Measurements from ENCODE around the gene CTSW.

CTSW gene

DNA sequence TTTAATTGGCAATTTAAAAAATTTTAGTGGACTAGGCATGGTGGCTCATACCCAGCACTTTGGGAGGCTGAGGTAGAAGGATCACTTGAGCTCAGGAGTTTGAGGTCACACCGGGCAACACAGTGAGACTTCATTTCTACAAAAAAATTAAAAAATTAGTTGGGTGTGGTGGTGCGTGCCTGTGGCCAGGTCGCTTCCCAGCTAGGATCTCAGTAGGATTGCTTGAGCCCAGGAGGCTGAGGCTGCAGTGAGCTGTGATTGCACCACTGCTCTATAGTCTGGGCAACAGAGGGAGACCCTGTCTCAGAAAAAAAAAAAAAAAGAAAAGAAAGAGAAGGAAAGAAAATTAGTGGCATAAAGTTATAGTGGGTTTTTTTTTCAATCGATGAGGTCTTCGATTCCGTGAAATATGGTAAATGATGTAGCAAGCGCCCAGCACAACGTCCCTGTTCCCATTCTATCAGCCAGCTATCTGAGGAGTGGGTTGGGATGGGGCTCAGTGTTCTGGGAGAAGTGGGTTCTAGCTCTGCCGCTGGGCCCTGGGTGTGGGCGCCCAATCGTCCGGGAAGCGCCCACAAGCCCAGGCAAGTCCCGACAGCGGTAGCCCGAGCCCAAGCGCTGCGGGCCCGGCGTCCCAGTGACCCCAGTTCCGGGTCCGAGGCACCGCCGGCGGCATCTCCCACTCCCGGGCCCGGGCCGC lies 19.2 kb downstream of the CTSW start:
- Mint-ChIP-seq H3K27me3 (peaks cover 24% of the 10 kb centered on the region), H3K9me3 (no peaks in the 10 kb centered on the region), H3K27ac (peak overlapping the region; percentile 60), H3K4me3 (peak overlapping the region; percentile 79), H3K4me1 (peaks cover 30% of the 10 kb centered on the region), H3K36me3 (no peaks in the 10 kb centered on the region)
- ATAC-seq: no peak

DNA sequence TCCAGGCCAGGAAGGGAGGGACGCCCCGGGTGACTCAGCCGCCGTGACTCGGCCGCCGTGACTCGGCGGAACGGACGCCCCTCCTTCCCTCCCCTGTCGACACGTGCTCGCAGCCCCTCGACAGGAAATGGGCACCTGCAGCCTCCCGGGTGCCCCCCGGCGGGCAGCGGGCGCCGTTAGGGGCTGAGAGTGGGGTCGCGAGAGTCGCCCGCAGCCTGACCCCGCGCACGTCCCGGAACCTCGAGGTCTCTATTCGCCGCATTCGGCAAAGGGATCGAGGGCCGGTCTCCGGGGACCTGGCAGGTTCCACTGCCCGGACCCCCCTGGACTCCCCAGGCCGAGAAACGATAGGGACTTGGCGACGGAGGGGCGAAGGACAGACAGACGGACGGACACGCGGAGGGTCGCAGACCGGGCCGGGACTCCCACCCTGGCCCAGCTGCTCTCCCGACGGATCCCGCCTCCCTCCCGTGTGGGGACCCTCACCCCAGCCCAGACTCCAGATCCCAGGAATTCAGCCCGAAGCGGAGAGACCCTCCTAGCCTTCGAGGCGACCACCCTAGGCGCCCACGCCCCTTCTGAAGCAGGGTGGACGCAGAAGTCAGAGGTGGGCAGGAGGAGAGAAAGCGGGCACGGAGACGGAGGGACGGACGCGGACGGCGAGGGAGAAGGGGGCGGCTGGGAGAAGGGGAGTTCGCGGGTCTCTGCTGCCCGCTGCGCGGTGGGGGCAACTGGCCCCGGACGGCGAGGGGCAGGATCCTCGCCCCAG lies 19.9 kb downstream of the CTSW start:
- Mint-ChIP-seq H3K4me1 (peaks cover 23% of the 10 kb centered on the region), H3K27ac (peak overlapping the region; percentile 60), H3K4me3 (peak overlapping the region; percentile 71), H3K36me3 (no peaks in the 10 kb centered on the region), H3K27me3 (peaks cover 30% of the 10 kb centered on the region), H3K9me3 (no peaks in the 10 kb centered on the region)
- no peak for ATAC-seq

DNA sequence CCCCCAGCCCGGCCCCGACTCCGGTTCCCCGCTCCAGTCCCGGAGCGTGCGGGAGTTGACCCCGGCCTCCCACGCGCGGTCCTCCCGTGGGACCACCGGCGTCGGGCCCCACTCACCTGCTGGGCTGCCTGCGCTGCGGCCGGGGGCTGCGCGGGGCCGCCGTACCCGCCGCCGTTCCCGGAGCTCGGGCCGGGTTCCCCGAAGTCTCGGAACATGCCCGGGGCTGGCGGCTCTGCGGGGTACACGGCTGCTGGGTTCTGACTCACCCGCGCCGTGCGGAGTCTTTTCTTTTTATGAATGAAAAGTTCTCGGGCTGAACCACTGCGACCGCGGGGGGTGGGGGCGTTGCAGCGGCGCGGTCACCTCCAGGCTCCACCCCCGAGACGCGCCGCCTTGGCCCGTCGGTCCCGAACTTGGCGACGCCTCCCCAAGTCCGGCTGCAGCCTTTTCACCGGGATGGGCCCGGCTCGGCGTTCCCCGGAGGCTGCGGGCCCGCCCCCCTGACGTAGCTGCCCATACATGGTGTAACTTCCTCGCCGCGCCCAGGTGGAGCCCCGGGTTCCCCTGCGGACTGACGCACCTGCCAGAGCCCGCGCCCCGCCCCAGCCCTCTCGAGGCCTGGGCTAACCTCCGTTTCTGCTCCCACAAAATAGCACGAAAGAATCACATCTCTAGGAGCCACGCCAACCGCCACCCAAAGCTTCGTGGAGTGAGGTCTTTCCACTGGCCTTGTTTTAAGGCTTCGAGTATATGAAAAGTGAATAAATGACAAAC lies 20.7 kb downstream of the CTSW start, which contains the start of gene FOSL1:
TSS of gene FOSL1 (minus strand) at position 264 of the 774 bp plus-strand sequence. CDS start at position 215, 49 bp downstream.
- peaks cover 20% of the 10 kb centered on the region for H3K4me1 Mint-ChIP-seq
- no peaks in the 10 kb centered on the region for H3K9me3 Mint-ChIP-seq
- H3K36me3 Mint-ChIP-seq: no peaks in the 10 kb centered on the region
- ATAC-seq: peak; percentile 94
- peak within 1 kb of the TSS; percentile 71 for H3K4me3 Mint-ChIP-seq
- peak within 1 kb of the TSS; percentile 60 for H3K27ac Mint-ChIP-seq
- H3K27me3 Mint-ChIP-seq: peaks cover 30% of the 10 kb centered on the region

DNA sequence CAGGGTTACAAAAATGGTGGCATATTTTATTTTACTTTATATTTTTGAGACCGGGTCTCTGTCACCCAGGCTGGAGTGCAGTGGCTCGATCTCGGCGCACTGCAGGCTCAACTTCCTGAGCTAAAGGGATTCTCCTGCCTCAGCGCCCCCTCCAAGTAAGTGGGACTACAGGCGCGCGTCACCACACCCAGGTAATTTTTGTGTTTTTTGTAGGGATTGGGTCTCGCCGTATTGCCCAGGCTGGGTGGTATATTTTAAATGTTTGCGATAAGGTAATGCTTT lies 21.2 kb downstream of the CTSW start:
- Mint-ChIP-seq H3K4me3 (peak overlapping the region; percentile 46), H3K4me1 (peaks cover 14% of the 10 kb centered on the region), H3K27ac (no peak overlapping the region), H3K9me3 (no peaks in the 10 kb centered on the region), H3K27me3 (peaks cover 30% of the 10 kb centered on the region), H3K36me3 (no peaks in the 10 kb centered on the region)
- ATAC-seq: no peak

DNA sequence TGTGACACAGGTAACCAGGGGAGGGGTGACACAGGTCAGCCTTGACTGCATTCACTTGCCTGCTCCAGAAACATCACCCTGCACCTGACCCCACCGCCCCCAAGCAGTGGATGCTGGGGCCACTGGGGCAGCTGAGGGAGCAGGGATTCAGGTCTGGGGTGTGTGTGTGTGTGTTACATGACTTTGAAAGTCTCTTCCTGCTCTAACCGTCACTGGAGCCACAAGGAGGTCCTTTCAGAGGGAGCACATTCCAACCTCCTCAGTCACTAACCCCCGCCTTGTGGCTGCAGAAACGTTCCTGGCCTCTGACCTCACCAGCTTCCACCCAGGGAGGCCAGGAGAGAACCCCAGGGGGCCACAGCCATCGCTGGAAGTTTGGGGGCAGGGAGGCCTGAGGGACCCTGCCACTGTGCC lies 23.4 kb downstream of the CTSW start:
- Mint-ChIP-seq H3K27me3 (peaks cover 47% of the 10 kb centered on the region), H3K4me3 (no peak overlapping the region), H3K9me3 (no peaks in the 10 kb centered on the region), H3K27ac (no peak overlapping the region), H3K36me3 (no peaks in the 10 kb centered on the region), H3K4me1 (peaks cover 4% of the 10 kb centered on the region)
- no peak for ATAC-seq

DNA sequence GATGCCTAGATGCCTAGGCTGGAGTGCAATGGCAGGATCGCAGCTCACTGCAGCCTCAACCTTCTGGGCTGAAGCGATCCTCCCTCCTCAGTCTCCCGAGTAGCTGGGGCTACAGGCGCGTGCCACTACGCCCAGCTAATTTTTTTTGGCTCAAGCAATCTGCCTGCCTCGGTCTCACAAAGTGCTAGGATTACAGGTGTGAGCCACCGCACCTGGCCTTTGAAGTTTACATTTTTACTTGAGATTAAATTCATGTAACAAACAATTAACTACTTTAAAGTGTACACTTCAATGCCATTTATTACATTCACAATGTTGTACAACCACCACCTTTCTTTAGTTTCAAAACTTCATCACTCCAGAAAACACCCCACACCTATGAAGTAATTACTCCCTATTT lies 24.1 kb downstream of the CTSW start:
- Mint-ChIP-seq H3K4me3 (no peak overlapping the region), H3K9me3 (no peaks in the 10 kb centered on the region), H3K36me3 (no peaks in the 10 kb centered on the region), H3K27ac (no peak overlapping the region), H3K4me1 (peaks cover 4% of the 10 kb centered on the region), H3K27me3 (peaks cover 48% of the 10 kb centered on the region)
- ATAC-seq: no peak

DNA sequence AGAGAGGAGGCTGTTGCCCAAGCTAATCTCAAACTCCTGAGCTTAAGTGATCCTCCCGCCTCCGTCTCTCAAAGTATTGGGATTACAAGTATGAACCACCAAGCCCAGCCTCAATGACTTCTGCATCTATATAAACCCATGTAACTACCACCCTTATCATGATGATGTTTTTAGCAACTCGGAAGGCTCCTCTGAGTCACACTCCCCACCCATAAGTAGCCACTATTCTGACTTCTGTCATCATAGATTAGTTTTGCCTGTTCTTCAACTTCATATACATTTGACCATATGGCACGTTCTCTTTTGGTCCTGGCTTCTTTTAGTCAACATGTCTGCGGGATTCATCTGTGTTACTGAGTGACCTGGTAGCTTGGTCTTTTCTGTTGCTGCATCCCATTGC lies 27.0 kb downstream of the CTSW start:
- no peak overlapping the region for H3K27ac Mint-ChIP-seq
- no peak overlapping the region for H3K4me3 Mint-ChIP-seq
- H3K27me3 Mint-ChIP-seq: peaks cover 73% of the 10 kb centered on the region
- ATAC-seq: no peak
- peaks cover 4% of the 10 kb centered on the region for H3K4me1 Mint-ChIP-seq
- H3K9me3 Mint-ChIP-seq: no peaks in the 10 kb centered on the region
- H3K36me3 Mint-ChIP-seq: no peaks in the 10 kb centered on the region

DNA sequence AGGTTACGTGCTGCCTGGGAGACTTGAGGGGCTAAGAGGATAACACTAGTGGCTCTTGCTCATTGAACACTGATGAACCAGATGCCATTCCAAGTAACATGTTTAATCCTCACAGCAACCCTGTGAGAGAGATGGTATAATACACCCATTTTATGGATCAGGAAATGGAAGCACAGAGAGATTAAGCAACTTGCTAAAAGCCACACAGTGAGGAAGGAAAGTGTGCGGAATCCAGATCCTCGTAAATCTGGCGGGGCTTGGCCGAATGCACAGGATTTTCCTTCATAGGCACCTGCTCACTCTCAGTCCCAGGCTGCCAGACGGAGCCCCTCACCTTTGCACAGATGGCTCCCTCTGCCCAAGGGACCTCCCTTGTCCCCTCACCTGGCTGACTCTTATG lies 28.2 kb downstream of the CTSW start:
- H3K27ac Mint-ChIP-seq: no peak overlapping the region
- peaks cover 65% of the 10 kb centered on the region for H3K27me3 Mint-ChIP-seq
- peaks cover 17% of the 10 kb centered on the region for H3K4me1 Mint-ChIP-seq
- no peaks in the 10 kb centered on the region for H3K9me3 Mint-ChIP-seq
- ATAC-seq: no peak
- H3K36me3 Mint-ChIP-seq: no peaks in the 10 kb centered on the region
- no peak overlapping the region for H3K4me3 Mint-ChIP-seq

DNA sequence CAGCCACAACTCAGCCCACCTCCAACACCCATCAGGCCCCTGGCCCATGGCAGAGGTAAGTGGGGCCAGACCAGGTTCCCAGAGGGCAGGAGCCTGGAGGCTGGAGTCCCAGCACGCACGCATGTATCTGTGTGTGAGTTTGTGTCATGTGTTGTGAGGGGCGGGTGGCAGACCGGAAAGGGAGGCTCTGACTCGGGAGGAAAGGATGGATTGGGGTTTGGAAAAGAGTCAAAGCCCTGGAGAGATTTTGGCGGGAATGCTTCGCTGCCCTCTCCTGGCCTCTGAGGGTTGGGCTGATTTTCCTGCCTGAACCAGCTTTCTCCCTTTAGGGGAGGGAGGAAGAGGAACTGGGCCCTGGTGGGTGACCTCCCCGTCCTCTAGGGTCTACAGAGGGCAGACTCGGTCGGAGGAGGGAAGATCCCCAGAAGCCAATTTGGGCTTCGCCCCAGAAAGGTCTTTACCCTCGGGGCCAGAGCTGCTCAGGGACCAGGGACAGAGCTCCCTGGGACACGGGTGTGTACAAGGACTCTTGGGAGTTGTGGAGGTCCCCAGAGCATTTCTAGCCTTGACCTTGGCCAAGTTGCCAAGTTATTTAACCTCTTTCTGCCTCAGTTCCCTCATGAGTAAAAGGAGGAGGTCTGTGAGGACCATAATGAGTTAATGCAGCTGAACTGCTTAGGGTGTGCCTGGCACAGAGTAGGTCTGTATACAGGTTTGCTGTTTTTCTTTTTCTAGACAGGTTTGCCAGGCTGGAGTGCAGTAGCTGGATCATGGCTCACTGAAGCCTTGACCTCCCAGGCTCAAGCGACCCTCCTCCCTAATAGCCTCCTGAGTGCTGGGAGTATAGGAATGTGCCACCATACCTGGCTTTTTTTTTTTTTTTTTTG lies 32.3 kb downstream of the CTSW start:
- no peak overlapping the region for H3K27ac Mint-ChIP-seq
- H3K4me3 Mint-ChIP-seq: no peak overlapping the region
- ATAC-seq: peak; percentile 65
- no peaks in the 10 kb centered on the region for H3K36me3 Mint-ChIP-seq
- H3K27me3 Mint-ChIP-seq: peaks cover 45% of the 10 kb centered on the region
- H3K9me3 Mint-ChIP-seq: no peaks in the 10 kb centered on the region
- peaks cover 47% of the 10 kb centered on the region for H3K4me1 Mint-ChIP-seq

DNA sequence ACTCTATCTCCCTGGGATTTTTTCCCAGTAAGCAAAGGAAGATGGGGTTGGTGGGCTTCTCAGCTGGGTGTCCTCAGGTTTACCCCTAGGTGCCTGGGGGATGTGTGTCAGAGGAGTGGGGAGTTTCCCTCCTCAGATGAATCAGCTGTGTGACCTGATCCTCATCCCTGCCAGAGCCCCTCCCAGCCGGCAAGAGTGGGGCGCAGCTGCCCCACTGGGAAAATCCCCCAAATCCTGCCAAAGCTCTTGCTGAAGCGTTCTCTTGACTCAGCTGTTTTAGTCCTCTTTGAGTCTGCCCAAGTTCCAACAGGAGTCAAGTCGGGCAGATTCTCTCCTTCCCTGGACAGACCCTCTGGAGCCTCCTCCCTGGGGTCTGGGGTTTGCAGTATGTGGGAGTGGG lies 33.2 kb downstream of the CTSW start:
- H3K4me3 Mint-ChIP-seq: no peak overlapping the region
- no peaks in the 10 kb centered on the region for H3K9me3 Mint-ChIP-seq
- no peaks in the 10 kb centered on the region for H3K36me3 Mint-ChIP-seq
- H3K27ac Mint-ChIP-seq: no peak overlapping the region
- no peak for ATAC-seq
- peaks cover 35% of the 10 kb centered on the region for H3K27me3 Mint-ChIP-seq
- peaks cover 53% of the 10 kb centered on the region for H3K4me1 Mint-ChIP-seq

DNA sequence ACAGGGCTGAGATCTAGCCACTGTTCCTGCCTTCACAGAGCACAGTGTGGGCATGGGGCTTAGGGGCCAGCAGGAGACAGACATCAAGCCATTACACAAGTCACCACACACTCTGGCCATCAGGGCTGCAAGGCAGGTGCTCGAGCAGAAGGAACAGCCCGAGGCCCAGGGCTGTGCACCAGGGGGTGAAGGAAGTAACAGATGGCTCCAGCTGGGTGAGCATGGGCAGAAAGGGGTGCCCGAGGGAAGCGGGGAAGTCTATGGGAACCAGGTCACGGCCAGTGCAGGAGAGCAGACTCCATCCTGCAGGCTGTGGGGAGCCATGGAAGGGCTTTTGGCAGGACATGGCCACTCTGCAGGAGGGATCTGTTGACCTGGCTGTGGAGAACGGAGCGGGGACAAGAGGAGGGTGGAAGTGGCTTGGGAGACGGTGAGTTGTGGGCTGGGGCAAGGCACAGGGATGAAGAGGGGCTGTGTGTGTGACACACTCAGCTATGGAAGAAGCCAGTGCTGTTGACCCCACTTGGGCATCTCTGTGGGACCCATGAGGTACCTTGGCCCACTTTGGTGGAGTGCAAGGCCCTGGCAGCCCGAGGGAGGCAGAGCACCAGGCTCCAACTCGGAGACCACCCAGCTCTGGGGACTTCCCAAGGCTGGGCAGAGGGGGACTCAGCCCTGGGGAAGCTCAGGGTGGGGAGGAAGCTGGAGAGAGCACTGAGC lies 35.6 kb downstream of the CTSW start:
- H3K27ac Mint-ChIP-seq: no peak overlapping the region
- no peaks in the 10 kb centered on the region for H3K9me3 Mint-ChIP-seq
- H3K36me3 Mint-ChIP-seq: no peaks in the 10 kb centered on the region
- peaks cover 60% of the 10 kb centered on the region for H3K4me1 Mint-ChIP-seq
- H3K27me3 Mint-ChIP-seq: peaks cover 18% of the 10 kb centered on the region
- peak overlapping the region; percentile 2 for H3K4me3 Mint-ChIP-seq
- no peak for ATAC-seq

DNA sequence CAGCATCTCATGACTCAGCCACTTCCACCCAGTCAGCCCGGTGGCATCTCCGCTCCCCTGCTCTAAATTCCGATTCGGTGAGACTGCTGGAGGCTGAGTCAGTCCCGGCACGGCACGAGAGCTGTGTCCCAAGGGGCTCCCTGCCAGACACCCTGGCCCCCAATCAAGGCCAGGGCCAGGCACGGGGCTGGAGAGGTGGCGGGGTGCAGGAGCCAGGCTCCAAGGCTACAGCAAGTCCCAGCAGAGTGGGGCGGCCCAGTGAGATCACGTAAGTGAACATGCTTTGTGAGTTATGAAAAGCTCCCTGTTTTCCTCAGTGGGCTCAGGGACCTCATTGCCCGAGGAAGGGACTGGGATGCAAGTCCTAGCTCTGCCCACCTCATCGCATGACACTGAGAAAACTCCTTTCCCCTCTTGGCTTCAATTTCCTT lies 36.2 kb downstream of the CTSW start:
- Mint-ChIP-seq H3K4me1 (peaks cover 65% of the 10 kb centered on the region), H3K36me3 (no peaks in the 10 kb centered on the region), H3K27ac (peak overlapping the region; percentile 61), H3K27me3 (peaks cover 13% of the 10 kb centered on the region), H3K9me3 (no peaks in the 10 kb centered on the region), H3K4me3 (no peak overlapping the region)
- ATAC-seq: no peak

DNA sequence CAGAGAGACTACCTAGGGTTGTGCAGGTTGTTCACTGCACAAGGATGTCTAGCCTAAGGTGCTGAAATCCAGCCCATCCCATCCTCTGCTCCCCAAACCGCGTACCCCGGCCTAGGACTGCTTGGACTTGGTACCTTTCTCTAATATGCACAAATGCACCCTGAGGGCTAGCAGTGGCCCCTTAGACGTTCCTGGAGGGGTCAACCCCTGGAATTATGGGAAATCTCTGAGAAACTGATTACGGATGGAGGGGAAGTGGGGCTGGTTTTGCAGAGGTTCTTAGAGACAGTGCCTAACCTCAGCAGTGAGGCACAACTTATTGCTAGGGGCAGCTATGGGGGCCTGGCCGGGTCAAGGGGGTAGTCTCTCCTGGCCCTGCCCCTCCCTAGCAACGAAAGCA lies 36.8 kb downstream of the CTSW start:
- Mint-ChIP-seq H3K27me3 (peaks cover 7% of the 10 kb centered on the region), H3K4me1 (peaks cover 63% of the 10 kb centered on the region), H3K27ac (peak overlapping the region; percentile 61), H3K36me3 (no peaks in the 10 kb centered on the region), H3K9me3 (no peaks in the 10 kb centered on the region), H3K4me3 (peak overlapping the region; percentile 67)
- no peak for ATAC-seq

DNA sequence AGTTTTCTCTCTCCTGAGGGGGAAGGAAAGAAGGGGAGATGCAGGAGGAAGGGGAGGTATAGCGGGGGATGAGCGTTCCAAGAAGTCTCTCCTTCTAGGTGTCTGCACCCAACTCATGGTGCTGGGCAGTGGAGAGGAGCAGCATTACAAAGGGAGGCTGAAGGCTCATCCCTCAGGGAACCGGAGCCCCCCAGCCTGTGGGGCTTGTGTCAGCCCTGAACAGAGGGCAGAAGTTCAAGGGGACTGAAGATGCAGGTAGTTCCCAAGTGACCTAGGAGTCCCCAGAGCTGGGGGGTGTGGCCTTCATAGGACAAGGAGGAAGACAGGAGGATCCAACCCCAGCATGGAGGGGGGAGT lies 37.4 kb downstream of the CTSW start:
- Mint-ChIP-seq H3K4me3 (peak overlapping the region; percentile 67), H3K27me3 (peaks cover under 1% of the 10 kb centered on the region), H3K36me3 (peaks cover 6% of the 10 kb centered on the region), H3K4me1 (peaks cover 62% of the 10 kb centered on the region), H3K9me3 (no peaks in the 10 kb centered on the region), H3K27ac (peak overlapping the region; percentile 61)
- no peak for ATAC-seq

Measured in stimulated activated memory B cell treated with anti-CD40 and anti-IgM and Interleukin-4, amounts not matched to agents 10 μg/mL and 1 μg/mL and 100 μg/mL, for 72 hours (primary cell).